H1 (cell line): ENCODE results near the gene DNLZ. TPM values are rescaled to one million over a fixed set of nuclear protein-coding genes. Genes with fewer than 3 reads are reported as not detected.

Source experiments
- CTCF ChIA-PET: fragments of 300-600 bp; sonication (Branson Sonifier 250); formaldehyde crosslinking; loops from one replicate; lab custom pipeline; 2021; ENCODE audit not compliant: partially characterized antibody; lab: Charles Lee
- POLR2A ChIA-PET: fragments of 300-600 bp; sonication (Branson Sonifier 250); formaldehyde crosslinking; loops from one replicate; lab custom pipeline; 2021; ENCODE audit warnings: inconsistent platforms; ENCODE audit not compliant: partially characterized antibody; lab: Charles Lee
- DNase-seq, 2 experiments: peaks; one replicate each; pipeline versions ENCODE4 v3.0.0 to v3.0.0-alpha.2; 2010 to 2022; ENCODE audit warnings: low spot score in 2 of 2, low read depth in 1 of 2, mixed read lengths in 1 of 2
- FAIRE-seq: peaks from 2 replicates; lab custom pipeline; 2011; peaks lifted over from hg19 to GRCh38; lab: Jason Lieb, UNC
- H2AFZ ChIP-seq: 2 replicates; pipeline ENCODE4 v1.8.1; 2012; ENCODE audit warnings: low read length, inconsistent platforms
- H2AK5ac ChIP-seq: 2 replicates; pipeline ENCODE4 v1.6.1; 2013; ENCODE audit warnings: low read depth, low read length
- H2BK120ac ChIP-seq: replicated peaks from 2 replicates; pipeline ENCODE3; 2013; ENCODE audit warnings: low read depth, low read length, inconsistent platforms
- H2BK12ac ChIP-seq: 2 replicates; pipeline ENCODE4 v1.6.1; 2013; ENCODE audit warnings: low read depth, low read length
- H2BK15ac ChIP-seq: 2 replicates; pipeline ENCODE4 v1.6.1; 2013; ENCODE audit warnings: low read length
- H2BK20ac ChIP-seq: 2 replicates; pipeline ENCODE4 v1.6.1; 2013; ENCODE audit warnings: low read length
- H2BK5ac ChIP-seq: 2 replicates; pipeline ENCODE4 v1.6.1; 2013; ENCODE audit warnings: low read depth, low read length
- H3K14ac ChIP-seq: 2 replicates; pipeline ENCODE4 v1.6.1; 2013; ENCODE audit warnings: inconsistent platforms; ENCODE audit not compliant: insufficient read length
- H3K18ac ChIP-seq: 2 replicates; pipeline ENCODE4 v1.6.1; 2013; ENCODE audit warnings: low read length; ENCODE audit errors: extremely low read depth
- H3K23ac ChIP-seq: 2 replicates; pipeline ENCODE4 v1.6.1; 2013; ENCODE audit warnings: inconsistent platforms; ENCODE audit not compliant: insufficient read length
- H3K23me2 ChIP-seq: 2 replicates; pipeline ENCODE4 v1.6.1; 2013; ENCODE audit warnings: low read depth, low read length
- H3K27ac ChIP-seq: 2 replicates; pipeline ENCODE4 v1.6.1; 2011; ENCODE audit warnings: low read depth, low read length, inconsistent platforms
- H3K27me3 ChIP-seq, 4 experiments: replicated peaks in 1 of 4; 1 replicate in 1 of 4; 2 replicates in 3 of 4; pipeline versions ENCODE4 v1.6.1 to v1.8.1; 2011 to 2013; ENCODE audit warnings: low read length in 3 of 4, mild to moderate bottlenecking in 3 of 4, inconsistent platforms in 2 of 4, mixed read lengths in 2 of 4, moderate library complexity in 1 of 4; ENCODE audit not compliant: control insufficient read depth in 3 of 4, insufficient read depth in 3 of 4; ENCODE audit errors: extremely low read depth in 1 of 4
- H3K36me3 ChIP-seq, 4 experiments: 2 replicates each; pipeline versions ENCODE4 v1.6.1 to v1.8.1; 2011 to 2013; ENCODE audit warnings: mild to moderate bottlenecking in 4 of 4, low read length in 3 of 4, moderate library complexity in 2 of 4, control low read depth in 1 of 4, inconsistent platforms in 1 of 4; ENCODE audit not compliant: insufficient read depth in 4 of 4, control insufficient read depth in 2 of 4
- H3K4ac ChIP-seq: replicated peaks from 2 replicates; pipeline ENCODE3; 2013; ENCODE audit warnings: low read length, low read depth, mixed read lengths, inconsistent platforms; ENCODE audit not compliant: insufficient read length
- H3K4me1 ChIP-seq, 4 experiments: replicated peaks in 1 of 4; 1 replicate in 1 of 4; 2 replicates in 3 of 4; pipeline versions ENCODE4 v1.6.1 to v1.8.1; 2011 to 2013; ENCODE audit warnings: low read length in 3 of 4, inconsistent platforms in 2 of 4, mixed read lengths in 1 of 4; ENCODE audit not compliant: insufficient read depth in 4 of 4, control insufficient read depth in 3 of 4
- H3K4me2 ChIP-seq, 2 experiments: 2 replicates each; pipeline versions ENCODE4 v1.6.1 to v1.8.1; 2011 to 2013; ENCODE audit warnings: low read depth in 2 of 2, low read length in 2 of 2, control low read depth in 1 of 2, inconsistent platforms in 1 of 2, mild to moderate bottlenecking in 1 of 2; ENCODE audit not compliant: insufficient read depth in 1 of 2
- H3K4me3 ChIP-seq, 4 experiments: fragments of 200-600, 300-600 bp in 1 of 4; sonication (generic), shearing (Covaris generic), sonication (Bioruptor Twin) in 1 of 4; 2 replicates each; pipeline versions ENCODE4 v1.5.1 to v1.8.1; 2011 to 2016; ENCODE audit warnings: low read length in 4 of 4, low read depth in 3 of 4, control low read depth in 2 of 4, inconsistent platforms in 2 of 4, mild to moderate bottlenecking in 2 of 4, mixed read lengths in 1 of 4, moderate library complexity in 1 of 4; ENCODE audit not compliant: insufficient read depth in 2 of 4; ENCODE audit errors: extremely low read depth in 1 of 4
- H3K56ac ChIP-seq: replicated peaks from 2 replicates; pipeline ENCODE3; 2013; ENCODE audit warnings: low read depth, mild to moderate bottlenecking, mixed read lengths, low read length, inconsistent platforms; ENCODE audit not compliant: insufficient read length
- H3K79me1 ChIP-seq: 2 replicates; pipeline ENCODE4 v1.6.1; 2013; ENCODE audit warnings: low read depth, low read length, control low read depth
- H3K79me2 ChIP-seq, 2 experiments: 2 replicates each; pipeline versions ENCODE4 v1.6.1 to v1.8.1; 2012 to 2013; ENCODE audit warnings: low read length in 2 of 2, mild to moderate bottlenecking in 2 of 2, inconsistent platforms in 1 of 2; ENCODE audit not compliant: insufficient read depth in 2 of 2, control insufficient read depth in 1 of 2
- H3K9ac ChIP-seq, 4 experiments: replicated peaks in 1 of 4; 1 replicate in 1 of 4; 2 replicates in 3 of 4; pipeline versions ENCODE4 v1.6.1 to v1.8.1; 2011 to 2013; ENCODE audit warnings: low read depth in 3 of 4, low read length in 3 of 4, control low read depth in 2 of 4, mild to moderate bottlenecking in 2 of 4, moderate library complexity in 2 of 4, inconsistent platforms in 1 of 4; ENCODE audit errors: extremely low read depth in 1 of 4
- H3K9me3 ChIP-seq, 2 experiments: 2 replicates each; pipeline versions ENCODE4 v1.6.1 to v1.8.1; 2012 to 2013; ENCODE audit warnings: mild to moderate bottlenecking in 2 of 2, moderate library complexity in 2 of 2, control low read depth in 1 of 2, inconsistent platforms in 1 of 2, low read depth in 1 of 2, low read length in 1 of 2, mixed read lengths in 1 of 2; ENCODE audit not compliant: insufficient read depth in 2 of 2
- H4K20me1 ChIP-seq, 2 experiments: replicated peaks in 1 of 2; 2 replicates each; pipeline versions ENCODE3 to v1.8.1; 2011 to 2013; ENCODE audit warnings: inconsistent platforms in 2 of 2, low read length in 2 of 2, mild to moderate bottlenecking in 1 of 2; ENCODE audit not compliant: insufficient read depth in 2 of 2, control insufficient read depth in 1 of 2
- H4K5ac ChIP-seq: 2 replicates; pipeline ENCODE4 v1.6.1; 2013; ENCODE audit warnings: low read length, low read depth, mixed read lengths, inconsistent platforms; ENCODE audit not compliant: insufficient read length
- H4K8ac ChIP-seq: 2 replicates; pipeline ENCODE4 v1.8.0; 2013; ENCODE audit warnings: mild to moderate bottlenecking, moderate library complexity, low read length, inconsistent platforms; ENCODE audit not compliant: insufficient read depth; ENCODE audit errors: extremely low read depth
- H4K91ac ChIP-seq: replicated peaks from 2 replicates; pipeline ENCODE3; 2013; ENCODE audit warnings: low read length, mixed read lengths, inconsistent platforms; ENCODE audit not compliant: insufficient read length
- CBX5 ChIP-seq: fragments of 300-800, 300-1000 bp; sonication (generic); IDR thresholded peaks from 2 replicates; pipeline ENCODE4 v1.7.1; 2016; ENCODE audit warnings: antibody characterized with exemption, low read length, low read depth
- GABPA ChIP-seq: IDR thresholded peaks from 2 replicates; pipeline ENCODE4 v1.6.1; 2011; ENCODE audit warnings: mild to moderate bottlenecking, low read length, moderate library complexity, borderline replicate concordance; ENCODE audit not compliant: insufficient read depth
- KDM5A ChIP-seq: fragments of 200-600 bp; IDR thresholded peaks from 2 replicates; pipeline ENCODE4 v1.7.1; 2012; ENCODE audit warnings: mild to moderate bottlenecking, low read length, inconsistent platforms, mixed read lengths
- SIN3A ChIP-seq, 2 experiments: IDR thresholded peaks in 1 of 2; conservative IDR thresholded peaks in 1 of 2; 2 replicates each; pipeline ENCODE4 v1.6.1; 2011 to 2012; ENCODE audit warnings: low read length in 2 of 2, improper control_type of control experiment in 1 of 2, low read depth in 1 of 2, mild to moderate bottlenecking in 1 of 2
- TAF1 ChIP-seq: IDR thresholded peaks from 2 replicates; pipeline ENCODE4 v1.6.1; 2011; ENCODE audit warnings: mild to moderate bottlenecking, low read depth, low read length
- USF2 ChIP-seq: IDR thresholded peaks from 2 replicates; pipeline ENCODE4 v1.6.1; 2011; ENCODE audit warnings: low read length, improper control_type of control experiment
- WGBS, 2 experiments: shearing (Covaris generic) in 1 of 2; methylation state at CpG; one replicate each; pipeline versions ENCODE4 v1.1.6 to v1.1.7; 2013 to 2015; ENCODE audit warnings: low lambda C conversion rate in 2 of 2, mixed read lengths in 2 of 2, inconsistent platforms in 1 of 2, low coverage in 1 of 2, missing lambda C conversion rate in 1 of 2; ENCODE audit not compliant: insufficient replicate concordance in 2 of 2, insufficient coverage in 1 of 2, insufficient read length in 1 of 2; ENCODE audit errors: extremely low coverage in 1 of 2, missing lambda C conversion rate in 1 of 2; 5-methylcytosine and 5-hydroxymethylcytosine counted together
- polyA plus RNA-seq, 7 experiments: library from polyadenylated mRNA; depleted of rRNA in 3 of 7; stranded (reverse) in 5 of 7; unstranded in 2 of 7; fragments of >200 nt in 5 of 7; fragments of 200-250 nt in 2 of 7; gene quantifications; 1 replicate in 5 of 7; 2 replicates in 1 of 7; 4 replicates in 1 of 7; pipeline versions ENCODE4 v1.2.1 to v1.2.3, GENCODE V29; 2011 to 2013; ENCODE audit warnings: missing spikeins in 2 of 7, mixed read lengths in 2 of 7
- total RNA-seq: library from RNA; stranded (reverse); fragmentation: NEBNext Ultra II Directional; extraction: Animal tissue kit (Norgen Biotek cat#: 25700); gene quantifications from 2 replicates; pipeline ENCODE4 v1.2.1, GENCODE V29; 2021

Gene DNLZ
- total and polyA plus RNA-seq, 2 of the 8 experiments (the other 6 are each of a cell fraction or from before 2014, with no cell fraction given) = 11.6 to 17.9 TPM

GRCh38 chr9:136325358-136325757, 38.2 kb downstream of the DNLZ start:
- TF ChIP-seq TAF1 (no peak), SIN3A (conservative IDR thresholded peaks at IDR 0.05 in 1 of 2, IDR thresholded peaks at IDR 0.05 in 1 of 2; ENCODE audit: low read depth in 1 of 2, low read length in 2 of 2) (no peak), KDM5A (no peak), USF2 (no peak), CBX5 (no peak), GABPA (no peak)
- TF ChIP-seq, all 59 proteins: peak for 0

More at GRCh38 chr9:136325358-136325757, 38.2 kb downstream of the DNLZ start:
- H3K23ac ChIP-seq = no peak overlapping the region
- no peak for FAIRE-seq
- H4K8ac ChIP-seq = no peak overlapping the region
- peak overlapping the region; percentile 96; the same call in 1 of the 2 replicates for H2BK15ac ChIP-seq
- no peak overlapping the region for H3K14ac ChIP-seq
- no peak overlapping the region for H3K4ac ChIP-seq
- no peak overlapping the region for H4K5ac ChIP-seq
- H2AFZ ChIP-seq = no peak overlapping the region
- peaks cover 0 to 24% (median 20%) of the 10 kb centered on the region in 4 experiments; a peak in 6 of 7 replicates for H3K4me1 ChIP-seq
- no peak overlapping the region for H2BK120ac ChIP-seq
- H3K56ac ChIP-seq = no peak overlapping the region
- H2AK5ac ChIP-seq = peak overlapping the region; percentile 70; the same call in 1 of the 2 replicates
- peak overlapping the region; percentile 72; the same call in 1 of the 2 replicates for H2BK20ac ChIP-seq
- peaks cover 4% of the 10 kb centered on the region; the same call in 1 of the 2 replicates for H3K23me2 ChIP-seq
- ChIA-PET POLR2A (interaction anchor here (0.9 to 1.5 kb wide), 3 partner anchors 12 to 13 kb away, joined by 3 to 5 read pairs (median 3); no protein-coding TSS in a partner anchor), CTCF (interaction anchor here (0.5 to 2.9 kb wide), 11 partner anchors 14 to 1239 kb away, joined by 3 to 12 read pairs (median 3); partner anchors contain the start of gene DNLZ)
- H2BK12ac ChIP-seq = peak overlapping the region; percentile 92; the same call in 1 of the 2 replicates
- H3K27ac ChIP-seq = no peak overlapping the region
- no peak overlapping the region for H3K4me2 ChIP-seq
- H4K91ac ChIP-seq = peak overlapping the region; percentile 87
- H4K20me1 ChIP-seq = peaks cover 0 to 3% of the 10 kb centered on the region in 2 experiments
- no peaks in the 10 kb centered on the region for H3K27me3 ChIP-seq
- no peak overlapping the region for H3K9ac ChIP-seq
- H3K4me3 ChIP-seq = no peak overlapping the region
- 89% methylated on average over 13 of the region's 13 CpGs; no CpG with 5 or more reads in 1 of the 2 experiments for WGBS, 2 experiments
- H3K79me1 ChIP-seq = no peaks in the 10 kb centered on the region
- H2BK5ac ChIP-seq = 0 out of 2 replicates have a peak overlapping the region, but pooled peaks have one; percentile 88
- DNase-seq = no peak
- no peak overlapping the region; the same call in 1 of the 2 replicates for H3K18ac ChIP-seq
- H3K9me3 ChIP-seq = no peaks in the 10 kb centered on the region
- no peaks in the 10 kb centered on the region for H3K36me3 ChIP-seq
- H3K79me2 ChIP-seq = no peaks in the 10 kb centered on the region
